ENCODE results near the gene SACS. TPM values are rescaled to one million over a fixed set of nuclear protein-coding genes. Genes with fewer than 3 reads are reported as not detected.
A peak's percentile ranks its signal among the peaks of the same experiment; 100 is the strongest.

SACS gene
- total and polyA plus RNA-seq, 4 donors = 22.8 to 101 (median 34.8) TPM

GRCh38 chr13:23350009-23350408 is 83.5 kb downstream of the SACS start:
- Histone ChIP-seq H3K9me3 (ENCODE audit: control insufficient read depth, insufficient read depth, low read length) (no peaks in the 10 kb centered on the region), H3K4me3 (ENCODE audit: low read depth, low read length) (no peak overlapping the region), H3K27me3 (ENCODE audit: control insufficient read depth, insufficient read depth, low read length) (no peaks in the 10 kb centered on the region), H3K4me1 (ENCODE audit: control insufficient read depth, insufficient read depth, low read length) (peaks cover 4% of the 10 kb centered on the region), H3K36me3 (ENCODE audit: control insufficient read depth, insufficient read depth, low read length) (peaks cover 15% of the 10 kb centered on the region), H3K27ac (ENCODE audit: low read depth, low read length) (no peak overlapping the region)
- WGBS (ENCODE audit: insufficient coverage) = 67% methylated on average over 2 of the region's 3 CpGs
- no peak for DNase-seq (ENCODE audit: low read depth in 4 of 6, low spot score in 6 of 6)

- Histone ChIP-seq H3K27ac (ENCODE audit: low read depth, low read length) (no peak overlapping the region), H3K27me3 (ENCODE audit: control insufficient read depth, insufficient read depth, low read length) (no peaks in the 10 kb centered on the region), H3K36me3 (ENCODE audit: control insufficient read depth, insufficient read depth, low read length) (peaks cover 8% of the 10 kb centered on the region), H3K9me3 (ENCODE audit: control insufficient read depth, insufficient read depth, low read length) (no peaks in the 10 kb centered on the region), H3K4me3 (ENCODE audit: low read depth, low read length) (no peak overlapping the region), H3K4me1 (ENCODE audit: control insufficient read depth, insufficient read depth, low read length) (peaks cover 4% of the 10 kb centered on the region)
- no peak for DNase-seq (ENCODE audit: low read depth in 4 of 6, low spot score in 6 of 6)
- WGBS (ENCODE audit: insufficient coverage) = 100% methylated on average over 1 of the region's 4 CpGs
Measured at GRCh38 chr13:23349161-23349897, 84.2 kb downstream of the SACS start.

GRCh38 chr13:23348262-23349127 is 85.0 kb downstream of the SACS start:
- 80% methylated on average over 3 of the region's 4 CpGs for WGBS (ENCODE audit: insufficient coverage)
- Histone ChIP-seq H3K4me3 (ENCODE audit: low read depth, low read length) (no peak overlapping the region), H3K36me3 (ENCODE audit: control insufficient read depth, insufficient read depth, low read length) (peaks cover 8% of the 10 kb centered on the region), H3K27me3 (ENCODE audit: control insufficient read depth, insufficient read depth, low read length) (no peaks in the 10 kb centered on the region), H3K9me3 (ENCODE audit: control insufficient read depth, insufficient read depth, low read length) (no peaks in the 10 kb centered on the region), H3K4me1 (ENCODE audit: control insufficient read depth, insufficient read depth, low read length) (peaks cover 4% of the 10 kb centered on the region), H3K27ac (ENCODE audit: low read depth, low read length) (no peak overlapping the region)
- peak in 1 of 6 donors; percentile 8 for DNase-seq (ENCODE audit: low read depth in 4 of 6, low spot score in 6 of 6)

GRCh38 chr13:23347601-23348000 is 85.9 kb downstream of the SACS start:
- Histone ChIP-seq H3K4me3 (ENCODE audit: low read depth, low read length) (no peak overlapping the region), H3K4me1 (ENCODE audit: control insufficient read depth, insufficient read depth, low read length) (peaks cover 4% of the 10 kb centered on the region), H3K9me3 (ENCODE audit: control insufficient read depth, insufficient read depth, low read length) (no peaks in the 10 kb centered on the region), H3K27ac (ENCODE audit: low read depth, low read length) (no peak overlapping the region), H3K36me3 (ENCODE audit: control insufficient read depth, insufficient read depth, low read length) (peaks cover 8% of the 10 kb centered on the region), H3K27me3 (ENCODE audit: control insufficient read depth, insufficient read depth, low read length) (no peaks in the 10 kb centered on the region)
- WGBS (ENCODE audit: insufficient coverage) = no CpG with 5 or more reads among the region's 1 CpG
- DNase-seq (ENCODE audit: low read depth in 4 of 6, low spot score in 6 of 6) = no peak

- Histone ChIP-seq H3K4me3 (ENCODE audit: low read depth, low read length) (no peak overlapping the region), H3K27ac (ENCODE audit: low read depth, low read length) (no peak overlapping the region), H3K9me3 (ENCODE audit: control insufficient read depth, insufficient read depth, low read length) (no peaks in the 10 kb centered on the region), H3K36me3 (ENCODE audit: control insufficient read depth, insufficient read depth, low read length) (peaks cover 8% of the 10 kb centered on the region), H3K4me1 (ENCODE audit: control insufficient read depth, insufficient read depth, low read length) (peaks cover 4% of the 10 kb centered on the region), H3K27me3 (ENCODE audit: control insufficient read depth, insufficient read depth, low read length) (no peaks in the 10 kb centered on the region)
- no CpG with 5 or more reads among the region's 4 CpGs for WGBS (ENCODE audit: insufficient coverage)
- peak in 2 of 6 donors; percentile 68 to 81 for DNase-seq (ENCODE audit: low read depth in 4 of 6, low spot score in 6 of 6)
Measured at GRCh38 chr13:23344931-23345595, 88.4 kb downstream of the SACS start.

GRCh38 chr13:23339225-23339624 is 94.3 kb downstream of the SACS start:
- WGBS (ENCODE audit: insufficient coverage) = no CpG with 5 or more reads among the region's 1 CpG

GRCh38 chr13:23330356-23330755 is 103.1 kb downstream of the SACS start:
- Histone ChIP-seq H3K36me3 (ENCODE audit: control insufficient read depth, insufficient read depth, low read length) (no peaks in the 10 kb centered on the region), H3K4me1 (ENCODE audit: control insufficient read depth, insufficient read depth, low read length) (no peaks in the 10 kb centered on the region), H3K27me3 (ENCODE audit: control insufficient read depth, insufficient read depth, low read length) (no peaks in the 10 kb centered on the region), H3K4me3 (ENCODE audit: low read depth, low read length) (no peak overlapping the region), H3K27ac (ENCODE audit: low read depth, low read length) (no peak overlapping the region), H3K9me3 (ENCODE audit: control insufficient read depth, insufficient read depth, low read length) (no peaks in the 10 kb centered on the region)
- 36% methylated on average over 5 of the region's 6 CpGs for WGBS (ENCODE audit: insufficient coverage)
- DNase-seq (ENCODE audit: low read depth in 4 of 6, low spot score in 6 of 6) = peak in 2 of 6 donors; percentile 14 to 26

More at GRCh38 chr13:23339225-23339624, 94.3 kb downstream of the SACS start:
- Histone ChIP-seq H3K9me3 (ENCODE audit: control insufficient read depth, insufficient read depth, low read length) (no peaks in the 10 kb centered on the region), H3K27ac (ENCODE audit: low read depth, low read length) (no peak overlapping the region), H3K27me3 (ENCODE audit: control insufficient read depth, insufficient read depth, low read length) (no peaks in the 10 kb centered on the region), H3K4me1 (ENCODE audit: control insufficient read depth, insufficient read depth, low read length) (no peaks in the 10 kb centered on the region), H3K4me3 (ENCODE audit: low read depth, low read length) (no peak overlapping the region), H3K36me3 (ENCODE audit: control insufficient read depth, insufficient read depth, low read length) (no peaks in the 10 kb centered on the region)
- DNase-seq (ENCODE audit: low read depth in 4 of 6, low spot score in 6 of 6) = no peak

- no peaks in the 10 kb centered on the region for H3K27me3 ChIP-seq (ENCODE audit: control insufficient read depth, insufficient read depth, low read length)
- no peak overlapping the region for H3K4me3 ChIP-seq (ENCODE audit: low read depth, low read length)
- H3K27ac ChIP-seq (ENCODE audit: low read depth, low read length) = no peak overlapping the region
- no peak for DNase-seq (ENCODE audit: low read depth in 4 of 6, low spot score in 6 of 6)
- H3K4me1 ChIP-seq (ENCODE audit: control insufficient read depth, insufficient read depth, low read length) = peaks cover 7% of the 10 kb centered on the region
- WGBS (ENCODE audit: insufficient coverage) = no CpG with 5 or more reads among the region's 2 CpGs
- no peaks in the 10 kb centered on the region for H3K9me3 ChIP-seq (ENCODE audit: control insufficient read depth, insufficient read depth, low read length)
- H3K36me3 ChIP-seq (ENCODE audit: control insufficient read depth, insufficient read depth, low read length) = no peaks in the 10 kb centered on the region
Measured at GRCh38 chr13:23325191-23325590, 108.3 kb downstream of the SACS start.

GRCh38 chr13:23323946-23324709 is 109.4 kb downstream of the SACS start:
- DNase-seq (ENCODE audit: low read depth in 4 of 6, low spot score in 6 of 6) = peak in 1 of 6 donors; percentile 43
- H3K4me3 ChIP-seq (ENCODE audit: low read depth, low read length) = no peak overlapping the region
- no peak overlapping the region for H3K27ac ChIP-seq (ENCODE audit: low read depth, low read length)
- peaks cover 7% of the 10 kb centered on the region for H3K4me1 ChIP-seq (ENCODE audit: control insufficient read depth, insufficient read depth, low read length)
- WGBS (ENCODE audit: insufficient coverage) = 23% methylated on average over 11 of the region's 17 CpGs
- H3K9me3 ChIP-seq (ENCODE audit: control insufficient read depth, insufficient read depth, low read length) = no peaks in the 10 kb centered on the region
- H3K36me3 ChIP-seq (ENCODE audit: control insufficient read depth, insufficient read depth, low read length) = no peaks in the 10 kb centered on the region
- no peaks in the 10 kb centered on the region for H3K27me3 ChIP-seq (ENCODE audit: control insufficient read depth, insufficient read depth, low read length)

Measured in spinal cord (tissue), 10 donors.